GM19035 (cell line): ENCODE data around the gene GPR42.
"Not testable (repeated sequence)": the region's sequence is repeated elsewhere in the genome, so short reads cannot be mapped to it uniquely, and the experiment has no call there.

ENCODE experiments used
- ATAC-seq: cut with Tn5 transposase; IDR thresholded peaks from one replicate; pipeline ENCODE4 v1.9.1; 2021; ENCODE audit not compliant: unreplicated experiment

GPR42 gene

GRCh38 chr19:35346193-35347052 is 24.4 kb upstream of the GPR42 start:
- peak; percentile 33 for ATAC-seq

- ATAC-seq = peak; percentile 55
Measured at GRCh38 chr19:35347171-35347929, 23.5 kb upstream of the GPR42 start, which contains the start of gene FFAR1. Gene FFAR1, plus strand, starts transcription at chr19:35347902. Its CDS starts 3,650 bp downstream, at chr19:35351552.

- ATAC-seq = no peak
Measured at GRCh38 chr19:35347930-35348298, 23.0 kb upstream of the GPR42 start.

GRCh38 chr19:35348911-35349611 is 21.8 kb upstream of the GPR42 start:
- no peak for ATAC-seq

GRCh38 chr19:35349614-35350521 is 21.0 kb upstream of the GPR42 start:
- ATAC-seq = no peak

- ATAC-seq = no peak
Measured at GRCh38 chr19:35350591-35350990, 20.3 kb upstream of the GPR42 start.

- no peak for ATAC-seq
Measured at GRCh38 chr19:35351411-35352176, 19.3 kb upstream of the GPR42 start.

- no peak for ATAC-seq
Measured at GRCh38 chr19:35352177-35352447, 18.8 kb upstream of the GPR42 start.

GRCh38 chr19:35352448-35353304 is 18.2 kb upstream of the GPR42 start:
- ATAC-seq = no peak

GRCh38 chr19:35353635-35354034 is 17.2 kb upstream of the GPR42 start:
- no peak for ATAC-seq

- ATAC-seq = no peak
Measured at GRCh38 chr19:35354898-35355297, 16.0 kb upstream of the GPR42 start.

- no peak for ATAC-seq
Measured at GRCh38 chr19:35355791-35356460, 14.9 kb upstream of the GPR42 start.

GRCh38 chr19:35357867-35358573 is 12.8 kb upstream of the GPR42 start, which contains the start of gene FFAR3:
Gene FFAR3, plus strand, starts transcription at chr19:35358460. Its CDS starts 431 bp downstream, at chr19:35358891.
- no peak for ATAC-seq

GRCh38 chr19:35358834-35359233 is 12.0 kb upstream of the GPR42 start:
- ATAC-seq = not testable (repeated sequence)

- not testable (repeated sequence) for ATAC-seq
Measured at GRCh38 chr19:35359395-35359794, 11.5 kb upstream of the GPR42 start.

GRCh38 chr19:35360081-35360480 is 10.8 kb upstream of the GPR42 start:
- ATAC-seq = not testable (repeated sequence)

- no peak for ATAC-seq
Measured at GRCh38 chr19:35360880-35361420, 9.9 kb upstream of the GPR42 start.
